HG02973 (cell line): ENCODE results near the gene ACVR2B.

Source experiments
- ATAC-seq: cut with Tn5 transposase; IDR thresholded peaks from one replicate; pipeline ENCODE4 v1.9.1; 2021; ENCODE audit warnings: moderate library complexity; ENCODE audit not compliant: unreplicated experiment

Gene ACVR2B

GRCh38 chr3:38524141-38524739 is 70.5 kb downstream of the ACVR2B start:
- no peak for ATAC-seq

- ATAC-seq, result no peak
Measured at GRCh38 chr3:38526792-38527191, 73.1 kb downstream of the ACVR2B start.

GRCh38 chr3:38528457-38528856 is 74.8 kb downstream of the ACVR2B start:
- ATAC-seq, result no peak

GRCh38 chr3:38532529-38532928 is 78.8 kb downstream of the ACVR2B start:
- no peak for ATAC-seq

- no peak for ATAC-seq
Measured at GRCh38 chr3:38533285-38533976, 79.7 kb downstream of the ACVR2B start.

- no peak for ATAC-seq
Measured at GRCh38 chr3:38534180-38534579, 80.5 kb downstream of the ACVR2B start.

GRCh38 chr3:38534604-38535003 is 80.9 kb downstream of the ACVR2B start:
- no peak for ATAC-seq

GRCh38 chr3:38536671-38537070 is 83.0 kb downstream of the ACVR2B start:
- ATAC-seq, result no peak

- ATAC-seq, result no peak
Measured at GRCh38 chr3:38538773-38539353, 85.2 kb downstream of the ACVR2B start.

- ATAC-seq, result no peak
Measured at GRCh38 chr3:38541806-38542205, 88.1 kb downstream of the ACVR2B start.
